HG03457 (cell line): ENCODE results near the gene TIMM44.

Experiments used
- ATAC-seq: cut with Tn5 transposase; IDR thresholded peaks from one replicate; pipeline ENCODE4 v1.9.1; 2021; ENCODE audit warnings: moderate number of reproducible peaks; ENCODE audit not compliant: unreplicated experiment

TIMM44 gene

DNA sequence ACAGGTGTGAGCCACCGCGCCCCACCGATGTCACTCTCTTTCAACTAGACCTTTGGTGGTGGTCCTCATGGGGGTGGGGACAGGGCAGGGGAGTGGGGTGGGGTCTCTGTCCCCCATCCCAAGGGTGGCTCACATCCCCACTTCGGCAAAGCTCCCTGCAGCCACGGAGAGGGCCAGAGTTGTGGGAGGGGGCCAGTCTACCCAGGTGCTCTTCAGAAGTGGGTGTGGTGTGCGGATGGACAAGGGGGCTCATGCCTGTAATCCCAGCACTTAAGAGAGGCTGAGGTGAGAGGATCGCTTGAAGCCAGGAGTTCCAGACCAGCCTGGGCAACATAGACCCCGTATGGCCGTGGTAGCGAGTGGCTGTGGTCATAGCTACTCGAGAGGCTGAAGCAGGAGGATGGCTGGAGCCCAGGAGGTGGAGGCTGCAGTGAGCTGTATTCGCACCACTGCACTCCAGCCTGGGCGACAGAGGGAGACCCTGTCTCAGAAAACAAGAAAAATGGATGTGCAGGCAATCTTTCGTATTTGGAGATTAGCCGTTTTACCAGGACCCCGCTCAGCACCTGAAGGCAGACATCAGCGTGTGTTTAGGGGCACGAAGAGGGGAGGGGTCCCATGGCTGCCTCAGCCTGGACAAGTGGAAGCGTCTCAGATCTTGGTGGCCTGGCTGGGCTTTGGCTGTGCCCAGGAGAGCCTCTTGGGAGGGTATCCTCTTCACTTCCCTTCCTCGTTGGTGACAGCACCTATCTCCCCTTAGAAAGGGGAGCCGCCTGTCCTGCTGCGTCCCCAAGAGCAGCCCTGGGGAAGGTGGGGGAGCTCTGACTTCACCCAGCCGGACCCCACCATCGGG is 28.0 kb downstream of the TIMM44 start:
- no peak for ATAC-seq

DNA sequence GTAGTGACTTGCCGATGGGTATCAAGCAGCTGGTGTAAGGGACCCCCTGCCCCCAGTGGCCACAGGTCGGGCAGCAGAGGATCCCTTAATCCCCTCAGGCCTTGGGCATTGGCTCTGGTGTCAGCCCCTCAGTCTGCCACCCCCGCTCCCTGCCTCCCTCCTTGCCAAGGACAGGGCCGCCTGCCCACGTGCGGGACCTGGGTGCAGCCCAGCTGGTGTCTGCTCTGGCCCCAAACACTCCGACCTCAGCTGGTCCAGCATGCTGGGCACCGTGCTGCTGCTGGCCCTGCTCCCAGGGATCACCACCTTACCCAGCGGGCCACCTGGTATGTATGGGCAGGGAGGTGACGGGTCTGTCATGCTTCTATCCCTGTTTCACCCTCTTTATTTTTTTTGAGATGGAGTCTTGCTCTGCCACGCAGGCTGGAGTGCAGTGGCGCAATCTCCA is 28.8 kb downstream of the TIMM44 start, which contains the start of gene TGFBR3L:
TSS of gene TGFBR3L (plus strand) at position 233 of the 448 bp plus-strand sequence.
- no peak for ATAC-seq

- no peak for ATAC-seq
These were observed 29.4 kb downstream of the TIMM44 start for GRCh38 chr19:7914099-7914498.

- no peak for ATAC-seq
These were observed 29.8 kb downstream of the TIMM44 start for GRCh38 chr19:7913652-7914051.

GRCh38 chr19:7912697-7913564 is 30.5 kb downstream of the TIMM44 start:
- ATAC-seq = no peak

DNA sequence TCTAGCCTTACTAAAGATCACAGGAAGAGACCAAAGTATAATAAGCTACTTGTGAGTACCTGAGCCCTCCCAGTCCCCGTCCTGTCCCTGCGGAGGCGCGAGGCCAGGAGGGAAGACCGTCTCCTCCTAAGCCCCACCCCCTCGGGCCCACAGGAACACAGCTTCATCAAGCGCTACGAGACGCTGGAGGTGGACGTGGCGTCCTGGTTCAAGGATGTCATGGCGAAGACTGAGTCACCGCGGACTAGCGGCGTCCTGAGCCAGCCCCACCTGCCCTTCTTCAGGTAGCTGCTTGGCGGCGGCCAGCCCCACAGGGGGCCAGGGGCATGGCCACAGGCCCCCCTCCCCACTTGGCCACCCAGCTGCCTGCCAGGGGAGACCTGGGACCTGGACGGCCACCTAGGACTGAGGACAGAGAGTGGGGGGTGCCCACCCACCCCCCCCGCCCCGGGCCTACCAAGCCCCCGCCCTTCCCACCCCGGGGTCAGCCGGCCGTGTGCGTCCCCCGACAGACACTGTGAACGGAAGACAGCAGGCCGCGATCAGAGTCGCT is 31.2 kb downstream of the TIMM44 start:
- ATAC-seq = no peak

- ATAC-seq = no peak
These were observed 31.8 kb downstream of the TIMM44 start for GRCh38 chr19:7911508-7912143.

- ATAC-seq = no peak
These were observed 32.9 kb downstream of the TIMM44 start for GRCh38 chr19:7910321-7911161.

- ATAC-seq = no peak
These were observed 33.9 kb downstream of the TIMM44 start for GRCh38 chr19:7909471-7910067.

DNA sequence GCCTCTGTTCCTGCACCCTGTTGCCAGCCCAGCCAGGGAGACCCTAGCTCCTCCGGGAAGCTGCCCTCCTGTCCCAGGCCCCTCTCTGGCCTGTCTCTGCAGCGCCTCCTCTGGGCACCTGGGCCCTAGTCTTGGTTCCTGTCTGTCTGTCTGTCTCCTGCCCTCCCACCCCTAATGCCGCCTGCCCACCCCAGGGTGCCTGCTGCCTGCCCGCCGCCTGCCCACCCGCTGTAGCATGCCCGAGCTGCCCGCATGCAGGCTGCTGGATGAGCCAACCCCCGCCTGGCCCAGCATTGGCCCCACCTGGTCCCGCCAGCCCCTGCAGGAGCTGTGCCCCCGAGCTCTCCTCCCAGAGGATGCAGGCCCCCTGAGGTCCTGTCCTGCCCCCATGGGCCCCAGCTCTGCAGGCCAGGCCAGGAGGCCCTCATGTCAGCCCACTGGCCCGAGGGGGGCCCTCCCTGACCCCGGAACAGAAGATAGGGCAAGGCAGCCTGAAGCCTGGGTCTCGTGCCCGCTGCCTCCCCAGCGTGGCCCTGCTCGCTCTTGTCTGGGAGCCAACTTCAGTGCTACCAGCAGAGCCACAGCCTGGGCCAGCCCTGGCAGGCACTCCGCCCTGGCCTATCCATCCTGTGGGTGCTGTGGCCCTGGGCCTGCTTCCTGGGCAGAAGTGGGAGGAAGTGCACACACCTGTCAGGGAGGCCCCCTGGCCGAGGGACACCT is 34.6 kb downstream of the TIMM44 start:
- no peak for ATAC-seq

DNA sequence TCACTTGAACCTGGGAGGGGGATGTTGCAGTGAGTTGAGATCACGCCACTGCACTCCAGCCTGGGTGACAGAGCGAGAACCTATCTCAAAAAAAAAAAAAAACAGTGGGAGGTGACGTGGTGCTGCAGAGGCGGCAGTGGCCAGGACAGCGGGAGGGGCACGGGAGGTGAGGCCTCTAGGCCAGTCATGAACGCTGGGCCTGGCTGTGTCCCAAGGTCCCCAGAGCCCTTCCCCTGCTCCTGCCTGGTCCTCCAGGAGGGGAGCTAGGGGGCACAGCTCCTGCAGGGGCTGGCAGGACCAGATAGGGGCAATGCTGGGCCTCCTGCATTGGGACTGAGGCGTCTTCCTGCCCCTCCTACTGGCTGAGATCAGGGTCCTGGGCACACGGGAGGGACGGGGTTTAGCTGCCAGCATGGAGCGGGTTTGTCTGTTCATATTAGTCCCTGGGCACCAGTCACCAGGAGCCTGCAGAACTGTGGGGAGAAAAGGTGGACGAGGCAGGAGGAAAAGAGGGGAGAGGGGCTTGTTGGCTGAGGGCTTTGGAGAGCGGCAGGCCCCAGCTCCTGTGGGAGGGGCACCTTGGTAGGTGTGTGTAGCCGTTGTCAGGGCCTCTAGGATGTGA is 35.3 kb downstream of the TIMM44 start:
- ATAC-seq = no peak

- ATAC-seq = no peak
These were observed 35.9 kb downstream of the TIMM44 start for GRCh38 chr19:7907544-7907943.

DNA sequence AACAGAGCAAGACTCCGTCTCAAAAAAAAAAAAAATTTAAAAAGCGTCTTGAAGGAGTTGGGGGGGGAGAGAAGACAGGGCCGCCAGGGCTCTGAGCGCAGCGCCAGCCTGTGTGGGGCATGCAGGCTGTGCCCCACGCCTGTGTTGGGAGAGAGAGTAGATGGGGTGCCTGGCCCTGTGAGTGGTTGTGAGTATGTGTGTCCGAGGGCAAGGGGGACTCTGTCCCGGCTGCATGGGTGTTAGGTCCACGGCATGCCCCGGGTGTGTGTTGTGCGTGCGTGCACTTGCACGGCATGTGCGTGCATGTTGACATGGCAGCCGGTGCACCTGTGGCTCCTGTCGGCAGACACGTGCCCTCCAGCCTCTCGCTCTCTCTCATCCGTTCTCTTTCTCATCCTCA is 36.3 kb downstream of the TIMM44 start:
- no peak for ATAC-seq

DNA sequence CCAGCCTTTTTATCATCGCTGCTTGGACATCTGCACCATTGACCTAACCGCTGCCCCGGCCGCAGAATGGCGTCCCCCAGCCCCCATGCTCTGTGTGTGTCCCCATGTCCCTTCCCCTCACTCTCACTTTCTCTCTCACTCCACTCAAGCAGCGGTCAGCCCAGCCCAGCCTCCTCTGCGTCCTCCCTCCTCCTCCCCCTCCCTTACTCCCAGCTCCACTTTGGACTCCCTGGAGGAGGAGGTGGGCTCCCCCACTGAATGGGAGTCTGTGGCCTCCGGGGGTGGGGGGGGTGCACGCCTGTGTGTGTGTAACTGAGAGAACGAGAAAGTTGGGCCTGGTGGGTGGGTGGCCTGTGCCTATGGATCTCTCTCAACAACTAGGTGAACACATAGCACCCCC is 37.6 kb downstream of the TIMM44 start:
- no peak for ATAC-seq

GRCh38 chr19:7905268-7905667 is 38.2 kb downstream of the TIMM44 start:
- ATAC-seq = no peak

- peak; percentile 25 for ATAC-seq
These were observed 39.1 kb downstream of the TIMM44 start for GRCh38 chr19:7904074-7905020.

GRCh38 chr19:7903244-7904073 is 40.0 kb downstream of the TIMM44 start, which contains the start of gene MAP2K7:
TSS of gene MAP2K7 (plus strand) at chr19:7903877. CDS start at chr19:7903945, 68 bp downstream.
- peak; percentile 67 for ATAC-seq
